H9 (cell line): ENCODE results near the gene C11orf58. TPM values are rescaled to one million over a fixed set of nuclear protein-coding genes. Genes with fewer than 3 reads are reported as not detected.

ENCODE experiments used
- DNase-seq: peaks from one replicate; pipeline ENCODE4 v3.0.0-alpha.2; 2017
- H2AFZ ChIP-seq: one replicate; pipeline ENCODE4 v1.6.1; 2013; ENCODE audit warnings: mild to moderate bottlenecking, low read length, control low read depth, moderate library complexity
- H2AK5ac ChIP-seq: 2 replicates; pipeline ENCODE4 v1.6.1; 2013; ENCODE audit warnings: low read length, control low read depth, mixed read lengths; ENCODE audit not compliant: insufficient read length
- H2BK120ac ChIP-seq: one replicate; pipeline ENCODE4 v1.6.1; 2013; ENCODE audit warnings: low read depth, mild to moderate bottlenecking, low read length, control low read depth, inconsistent platforms; ENCODE audit not compliant: poor library complexity, severe bottlenecking
- H2BK12ac ChIP-seq: 2 replicates; pipeline ENCODE4 v1.6.1; 2013; ENCODE audit warnings: low read length, control low read depth, mixed read lengths, low read depth; ENCODE audit not compliant: insufficient read length
- H2BK15ac ChIP-seq: 2 replicates; pipeline ENCODE4 v1.6.1; 2013; ENCODE audit warnings: low read depth, low read length, control low read depth
- H2BK20ac ChIP-seq: one replicate; pipeline ENCODE4 v1.6.1; 2013; ENCODE audit warnings: low read depth, mild to moderate bottlenecking, low read length, control low read depth, inconsistent platforms; ENCODE audit not compliant: poor library complexity, severe bottlenecking
- H2BK5ac ChIP-seq: 2 replicates; pipeline ENCODE4 v1.6.1; 2013; ENCODE audit warnings: low read length, control low read depth, mixed read lengths; ENCODE audit not compliant: insufficient read length
- H3K14ac ChIP-seq: 2 replicates; pipeline ENCODE4 v1.6.1; 2013; ENCODE audit warnings: low read length, control low read depth; ENCODE audit not compliant: insufficient read depth
- H3K18ac ChIP-seq: 2 replicates; pipeline ENCODE4 v1.6.1; 2013; ENCODE audit warnings: low read depth, mild to moderate bottlenecking, mixed read lengths, low read length, control low read depth; ENCODE audit not compliant: insufficient read length
- H3K23ac ChIP-seq: 2 replicates; pipeline ENCODE4 v1.6.1; 2013; ENCODE audit warnings: low read length, control low read depth, mixed read lengths, low read depth; ENCODE audit not compliant: insufficient read length
- H3K23me2 ChIP-seq: 2 replicates; pipeline ENCODE4 v1.6.1; 2013; ENCODE audit warnings: low read depth, mild to moderate bottlenecking, mixed read lengths, low read length, control low read depth; ENCODE audit not compliant: insufficient read length, poor library complexity, severe bottlenecking
- H3K27ac ChIP-seq: 2 replicates; pipeline ENCODE4 v1.5.1; 2013; ENCODE audit warnings: low read length, control low read depth, mixed read lengths, low read depth; ENCODE audit not compliant: insufficient read length
- H3K27me3 ChIP-seq: 2 replicates; pipeline ENCODE4 v1.6.1; 2013; ENCODE audit warnings: low read length, control low read depth, inconsistent platforms; ENCODE audit not compliant: insufficient read depth
- H3K4ac ChIP-seq: 2 replicates; pipeline ENCODE4 v1.6.1; 2013; ENCODE audit warnings: low read depth, mild to moderate bottlenecking, control low read depth, inconsistent platforms, low read length, moderate library complexity
- H3K4me1 ChIP-seq: 2 replicates; pipeline ENCODE4 v1.6.1; 2013; ENCODE audit warnings: low read length, control low read depth, inconsistent platforms; ENCODE audit not compliant: insufficient read depth
- H3K4me2 ChIP-seq: 2 replicates; pipeline ENCODE4 v1.6.1; 2013; ENCODE audit warnings: low read length, control low read depth, mixed read lengths; ENCODE audit not compliant: insufficient read length, insufficient read depth
- H3K56ac ChIP-seq: 2 replicates; pipeline ENCODE4 v1.6.1; 2013; ENCODE audit warnings: low read depth, mild to moderate bottlenecking, mixed read lengths, low read length, control low read depth; ENCODE audit not compliant: insufficient read length
- H3K79me1 ChIP-seq: 2 replicates; pipeline ENCODE4 v1.6.1; 2013; ENCODE audit warnings: low read depth, mild to moderate bottlenecking, moderate library complexity, low read length, control low read depth, inconsistent platforms; ENCODE audit not compliant: insufficient read depth, poor library complexity, severe bottlenecking
- H3K79me2 ChIP-seq: 2 replicates; pipeline ENCODE4 v1.6.1; 2013; ENCODE audit warnings: low read length, control low read depth, inconsistent platforms; ENCODE audit not compliant: insufficient read depth
- H3K9ac ChIP-seq: 2 replicates; pipeline ENCODE4 v1.6.1; 2013; ENCODE audit warnings: low read length, control low read depth, mixed read lengths; ENCODE audit not compliant: insufficient read length; ENCODE audit errors: extremely low read depth
- H3K9me3 ChIP-seq: one replicate; pipeline ENCODE4 v1.6.1; 2013; ENCODE audit warnings: low read depth, low read length, inconsistent platforms; ENCODE audit not compliant: control insufficient read depth
- H3T11ph ChIP-seq: one replicate; pipeline ENCODE4 v1.6.1; 2013; ENCODE audit warnings: mild to moderate bottlenecking, low read length, control low read depth, inconsistent platforms
- H4K20me1 ChIP-seq: one replicate; pipeline ENCODE4 v1.6.1; 2013; ENCODE audit not compliant: control insufficient read depth, insufficient read length, insufficient read depth
- H4K5ac ChIP-seq: 2 replicates; pipeline ENCODE4 v1.6.1; 2013; ENCODE audit warnings: low read depth, mild to moderate bottlenecking, mixed read lengths, low read length, control low read depth; ENCODE audit not compliant: insufficient read length
- H4K8ac ChIP-seq: replicated peaks from 2 replicates; pipeline ENCODE4 v1.6.1; 2013; ENCODE audit warnings: low read length, control low read depth, mixed read lengths, low read depth; ENCODE audit not compliant: insufficient read length
- H4K91ac ChIP-seq: 2 replicates; pipeline ENCODE4 v1.6.1; 2013; ENCODE audit warnings: low read depth, mild to moderate bottlenecking, moderate library complexity, mixed read lengths, low read length, control low read depth; ENCODE audit not compliant: insufficient read length
- H3K27ac Mint-ChIP-seq, 3 experiments: 2 replicates in 2 of 3; 3 replicates in 1 of 3; pipeline ENCODE4 v1.8.0; 2020 to 2021; ENCODE audit warnings: mixed read lengths in 3 of 3, mild to moderate bottlenecking in 1 of 3, moderate library complexity in 1 of 3
- H3K27me3 Mint-ChIP-seq: 2 replicates; pipeline ENCODE4 v1.8.0; 2021; ENCODE audit warnings: low read depth, mild to moderate bottlenecking, moderate library complexity, mixed read lengths
- H3K36me3 Mint-ChIP-seq, 3 experiments: 2 replicates in 2 of 3; 3 replicates in 1 of 3; pipeline ENCODE4 v1.8.0; 2020 to 2021; ENCODE audit warnings: low read depth in 3 of 3, mixed read lengths in 3 of 3; ENCODE audit not compliant: insufficient read depth in 1 of 3
- H3K4me1 Mint-ChIP-seq, 2 experiments: 2 replicates each; pipeline ENCODE4 v1.8.0; 2020; ENCODE audit warnings: mixed read lengths in 2 of 2
- H3K4me3 Mint-ChIP-seq, 2 experiments: 2 replicates in 1 of 2; 3 replicates in 1 of 2; pipeline ENCODE4 v1.8.0; 2020 to 2021; ENCODE audit warnings: mild to moderate bottlenecking in 2 of 2, mixed read lengths in 2 of 2, moderate library complexity in 1 of 2
- H3K9me3 Mint-ChIP-seq, 2 experiments: 2 replicates in 1 of 2; 3 replicates in 1 of 2; pipeline ENCODE4 v1.8.0; 2020; ENCODE audit warnings: mild to moderate bottlenecking in 2 of 2, mixed read lengths in 2 of 2, moderate library complexity in 1 of 2
- WGBS: extraction: QIAGEN DNeasy Blood & Tissue Kit; methylation state at CpG from one replicate; pipeline ENCODE4 v1.1.7; 2013; ENCODE audit warnings: missing lambda C conversion rate, low lambda C conversion rate, mixed read lengths; ENCODE audit not compliant: insufficient read length; ENCODE audit errors: extremely low coverage; 5-methylcytosine and 5-hydroxymethylcytosine counted together
- total RNA-seq: library from RNA; stranded (reverse); gene quantifications from 2 replicates; pipeline ENCODE4 v1.2.1, GENCODE V29; 2021
- TF ChIP-seq, protein P1 (sequence below): fragments of 200-600 bp; sonication (generic); conservative IDR thresholded peaks from 3 replicates; pipeline ENCODE4 v1.8.0; 2021; ENCODE audit warnings: antibody characterized with exemption, mild to moderate bottlenecking

C11orf58 gene
- total RNA-seq, 1 experiment from 2014 or later: 169 TPM

DNA sequence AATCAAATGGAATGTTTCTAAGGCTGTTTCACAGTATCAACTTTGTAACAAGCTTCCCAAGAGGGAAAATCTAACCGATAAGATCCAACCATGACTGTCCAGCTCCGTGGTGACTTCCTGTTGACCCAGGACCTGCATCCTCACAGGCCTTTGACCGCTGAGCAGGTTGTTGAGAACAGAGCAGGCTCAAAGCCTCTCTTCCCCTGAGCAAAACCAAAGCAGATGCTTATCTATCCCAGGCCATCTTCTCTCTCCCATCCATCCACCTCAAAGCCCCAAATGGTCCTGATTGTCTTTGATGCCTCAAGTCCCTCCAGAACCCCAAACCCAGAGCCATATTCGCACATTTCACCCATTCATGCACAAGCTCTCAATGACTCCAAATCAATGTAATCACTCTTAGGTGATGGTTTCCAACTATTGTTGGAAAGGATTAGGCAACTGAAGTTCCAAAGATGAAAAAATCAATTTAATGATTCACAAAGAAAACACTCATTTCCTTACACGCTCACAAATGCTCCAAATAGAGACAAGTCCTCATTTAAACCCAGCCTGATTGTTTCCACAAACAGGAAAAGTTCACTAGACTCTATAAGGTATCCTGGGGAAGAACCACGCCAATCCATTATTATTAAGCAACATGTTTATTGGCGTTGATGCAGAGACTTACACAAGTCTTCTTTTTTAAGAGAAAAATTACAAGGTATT lies 48.7 kb downstream of the C11orf58 start:
- Histone ChIP-seq H2BK5ac (no peak overlapping the region), H4K20me1 (no peaks in the 10 kb centered on the region), H3K18ac (no peak overlapping the region), H4K91ac (no peak overlapping the region), H3K9me3 (no peaks in the 10 kb centered on the region), H3T11ph (no peak overlapping the region), H3K56ac (no peak overlapping the region), H3K79me1 (no peaks in the 10 kb centered on the region), H3K4me2 (no peak overlapping the region), H3K4ac (no peak overlapping the region), H2BK20ac (no peak overlapping the region), H4K5ac (no peak overlapping the region), H2AK5ac (no peak overlapping the region), H4K8ac (no peak overlapping the region), H3K27me3 (no peaks in the 10 kb centered on the region), H2BK15ac (no peak overlapping the region), H3K27ac (no peak overlapping the region), H3K23me2 (no peaks in the 10 kb centered on the region), H2BK120ac (no peak overlapping the region), H3K9ac (no peak overlapping the region), H3K14ac (no peak overlapping the region), H2AFZ (no peak overlapping the region), H3K4me1 (no peaks in the 10 kb centered on the region), H3K23ac (no peak overlapping the region), H3K79me2 (no peaks in the 10 kb centered on the region), H2BK12ac (no peak overlapping the region)
- H3K4me3 Mint-ChIP-seq: no peak overlapping the region
- H3K4me1 Mint-ChIP-seq: peaks cover 17 to 19% of the 10 kb centered on the region in 2 experiments
- TF ChIP-seq, protein P1, sequence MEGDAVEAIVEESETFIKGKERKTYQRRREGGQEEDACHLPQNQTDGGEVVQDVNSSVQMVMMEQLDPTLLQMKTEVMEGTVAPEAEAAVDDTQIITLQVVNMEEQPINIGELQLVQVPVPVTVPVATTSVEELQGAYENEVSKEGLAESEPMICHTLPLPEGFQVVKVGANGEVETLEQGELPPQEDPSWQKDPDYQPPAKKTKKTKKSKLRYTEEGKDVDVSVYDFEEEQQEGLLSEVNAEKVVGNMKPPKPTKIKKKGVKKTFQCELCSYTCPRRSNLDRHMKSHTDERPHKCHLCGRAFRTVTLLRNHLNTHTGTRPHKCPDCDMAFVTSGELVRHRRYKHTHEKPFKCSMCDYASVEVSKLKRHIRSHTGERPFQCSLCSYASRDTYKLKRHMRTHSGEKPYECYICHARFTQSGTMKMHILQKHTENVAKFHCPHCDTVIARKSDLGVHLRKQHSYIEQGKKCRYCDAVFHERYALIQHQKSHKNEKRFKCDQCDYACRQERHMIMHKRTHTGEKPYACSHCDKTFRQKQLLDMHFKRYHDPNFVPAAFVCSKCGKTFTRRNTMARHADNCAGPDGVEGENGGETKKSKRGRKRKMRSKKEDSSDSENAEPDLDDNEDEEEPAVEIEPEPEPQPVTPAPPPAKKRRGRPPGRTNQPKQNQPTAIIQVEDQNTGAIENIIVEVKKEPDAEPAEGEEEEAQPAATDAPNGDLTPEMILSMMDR: no peak
- DNase-seq: no peak
- peaks cover 0 to 9% (median 4%) of the 10 kb centered on the region in 3 experiments; a peak in 4 of 7 replicates for H3K36me3 Mint-ChIP-seq
- no CpG with 5 or more reads among the region's 7 CpGs for WGBS
- no peak overlapping the region; a peak in 1 of 7 replicates for H3K27ac Mint-ChIP-seq
- H3K27me3 Mint-ChIP-seq: no peaks in the 10 kb centered on the region
- no peaks in the 10 kb centered on the region for H3K9me3 Mint-ChIP-seq
